ENCODE measurements around the gene RWDD3.

RWDD3 gene

GRCh38 chr1:95284420-95284819, 50.4 kb downstream of the RWDD3 start:
- no peak for TF ChIP-seq CTCF (IDR thresholded peaks at IDR 0.05; ENCODE audit: low read depth, low read length)
- DNase-seq (ENCODE audit: low read depth, low spot score): no peak
- in situ Hi-C loops (cut with HindIII; ENCODE audit: low sequenced_read_pairs): no loop called here
- H3K4me3 ChIP-seq (ENCODE audit: low read depth, low read length): no peak overlapping the region

- no peak overlapping the region for H3K4me3 ChIP-seq (ENCODE audit: low read depth, low read length)
- in situ Hi-C loops (cut with HindIII; ENCODE audit: low sequenced_read_pairs): no loop called here
- TF ChIP-seq CTCF (IDR thresholded peaks at IDR 0.05; ENCODE audit: low read depth, low read length): no peak
Measured at GRCh38 chr1:95286479-95286878, 52.5 kb downstream of the RWDD3 start.

GRCh38 chr1:95287081-95287480, 53.1 kb downstream of the RWDD3 start:
- no peak for TF ChIP-seq CTCF (IDR thresholded peaks at IDR 0.05; ENCODE audit: low read depth, low read length)
- no peak overlapping the region for H3K4me3 ChIP-seq (ENCODE audit: low read depth, low read length)
- no peak for DNase-seq (ENCODE audit: low read depth, low spot score)
- in situ Hi-C loops (cut with HindIII; ENCODE audit: low sequenced_read_pairs): no loop called here

More at GRCh38 chr1:95286479-95286878, 52.5 kb downstream of the RWDD3 start:
- no peak for DNase-seq (ENCODE audit: low read depth, low spot score)

- TF ChIP-seq CTCF (IDR thresholded peaks at IDR 0.05; ENCODE audit: low read depth, low read length): no peak
- H3K4me3 ChIP-seq (ENCODE audit: low read depth, low read length): no peak overlapping the region
- in situ Hi-C loops (cut with HindIII; ENCODE audit: low sequenced_read_pairs): no loop called here
- no peak for DNase-seq (ENCODE audit: low read depth, low spot score)
Measured at GRCh38 chr1:95287825-95288224, 53.8 kb downstream of the RWDD3 start.
